Esophagus muscularis mucosa (tissue), 4 donors: ENCODE results near the gene DAPK1. TPM values are rescaled to one million over a fixed set of nuclear protein-coding genes. Genes with fewer than 3 reads are reported as not detected.

ENCODE experiments used
- DNase-seq: peaks from one replicate; pipeline ENCODE4 v3.0.0-alpha.2; 2017; ENCODE audit errors: extremely low spot score
- H3K27ac ChIP-seq, 4 donors: fragments of 200-600 bp; sonication (generic); replicated peaks in 1 of 4; 1 replicate in 3 of 4; 2 replicates in 1 of 4; pipeline ENCODE4 v1.5.1; 2016 to 2019; ENCODE audit warnings: mild to moderate bottlenecking in 1 of 4
- H3K27me3 ChIP-seq, 4 donors: fragments of 200-600 bp; sonication (generic); one replicate each; pipeline versions ENCODE4 v1.5.1 to v1.6.0; 2016 to 2019
- H3K36me3 ChIP-seq, 4 donors: fragments of 200-600 bp; sonication (generic); one replicate each; pipeline ENCODE4 v1.5.1; 2016 to 2019
- H3K4me1 ChIP-seq, 4 donors: fragments of 200-600 bp; sonication (generic); one replicate each; pipeline ENCODE4 v1.5.1; 2016 to 2019
- H3K4me3 ChIP-seq, 4 donors: fragments of 200-600 bp; sonication (generic); 1 replicate in 2 of 4; 2 replicates in 2 of 4; pipeline ENCODE4 v1.5.1; 2016 to 2019; ENCODE audit warnings: mild to moderate bottlenecking in 4 of 4, moderate library complexity in 1 of 4
- H3K9me3 ChIP-seq, 4 donors: fragments of 200-600 bp; sonication (generic); 1 replicate in 3 of 4; 2 replicates in 1 of 4; pipeline ENCODE4 v1.5.1; 2016 to 2019
- CTCF ChIP-seq, 3 experiments: fragments of 200-600 bp in 2 of 3; fragments of 450-650 bp in 1 of 3; sonication (generic) in 2 of 3; IDR thresholded peaks; one replicate each; pipeline ENCODE4 v1.5.1; 2017 to 2019; ENCODE audit warnings: antibody characterized with exemption in 3 of 3, mild to moderate bottlenecking in 2 of 3, moderate library complexity in 1 of 3
- EP300 ChIP-seq: sonication (generic); formaldehyde crosslinking; IDR thresholded peaks from one replicate; pipeline ENCODE4 v1.6.1; 2017; ENCODE audit warnings: antibody characterized with exemption
- POLR2A ChIP-seq: fragments of 450-650 bp; IDR thresholded peaks from one replicate; pipeline ENCODE4 v1.6.1; 2017; ENCODE audit warnings: antibody characterized with exemption, moderate library complexity, mild to moderate bottlenecking, low read depth
- POLR2AphosphoS5 ChIP-seq, 2 donors: sonication (generic); formaldehyde crosslinking; IDR thresholded peaks; one replicate each; pipeline ENCODE4 v1.6.1; 2017; ENCODE audit warnings: antibody characterized with exemption in 2 of 2
- WGBS: methylation state at CpG from one replicate; pipeline ENCODE4 v1.1.5; 2018; 5-methylcytosine and 5-hydroxymethylcytosine counted together
- intact Hi-C: fragments of 100-400 bp; cut with DNase I; formaldehyde crosslinking; loops from one replicate; pipeline ENCODE4 v1.15.1; 2023
- total RNA-seq, 4 donors: library from RNA; depleted of rRNA; stranded (reverse); fragments of >200 nt; gene quantifications; one replicate each; pipeline versions ENCODE4 v1.1.0 to v1.2.1, GENCODE V29; 2016

Gene DAPK1
- total RNA-seq, 4 donors from 2014 or later: 51.7 to 96.8 (median 80.7) TPM

GRCh38 chr9:87524061-87524460 lies 26.4 kb downstream of the DAPK1 start:
- intact Hi-C loops: no loop called here
- Histone ChIP-seq H3K27ac (peak overlapping the region in 1 of 4 donors; percentile 30), H3K9me3 (no peaks in the 10 kb centered on the region), H3K4me3 (no peak overlapping the region), H3K27me3 (no peaks in the 10 kb centered on the region), H3K4me1 (peaks cover 5 to 69% (median 63%) of the 10 kb centered on the region in 4 donors), H3K36me3 (no peaks in the 10 kb centered on the region)
- 80% methylated on average over 5 of the region's 5 CpGs for WGBS
- TF ChIP-seq CTCF (IDR thresholded peaks at IDR 0.05): no peak
- TF ChIP-seq POLR2A: no peak
- TF ChIP-seq POLR2AphosphoS5 (IDR thresholded peaks at IDR 0.05): no peak
- TF ChIP-seq EP300: no peak
- DNase-seq: peak; percentile 77

- Histone ChIP-seq H3K36me3 (no peaks in the 10 kb centered on the region), H3K27me3 (no peaks in the 10 kb centered on the region), H3K9me3 (no peaks in the 10 kb centered on the region), H3K4me1 (peaks cover 0 to 68% (median 63%) of the 10 kb centered on the region in 4 donors), H3K4me3 (no peak overlapping the region), H3K27ac (no peak overlapping the region)
- TF ChIP-seq POLR2AphosphoS5 (IDR thresholded peaks at IDR 0.05) (no peak), EP300 (no peak), POLR2A (no peak), CTCF (IDR thresholded peaks at IDR 0.05) (no peak)
- 83% methylated on average over 9 of the region's 9 CpGs for WGBS
- intact Hi-C loops: no loop called here
- DNase-seq: peak; percentile 60
Observed at GRCh38 chr9:87525546-87526303, 28.1 kb downstream of the DAPK1 start.

- no peaks in the 10 kb centered on the region for H3K27me3 ChIP-seq
- H3K9me3 ChIP-seq: no peaks in the 10 kb centered on the region
- peak; percentile 60 for DNase-seq
- peak overlapping the region; percentile 40 to 59 (median 54) for H3K27ac ChIP-seq
- intact Hi-C loops: no loop called here
- TF ChIP-seq POLR2A (no peak), POLR2AphosphoS5 (IDR thresholded peaks at IDR 0.05) (no peak), EP300 (no peak), CTCF (IDR thresholded peaks at IDR 0.05) (no peak)
- no peak overlapping the region for H3K4me3 ChIP-seq
- 60% methylated on average over 13 of the region's 13 CpGs for WGBS
- no peaks in the 10 kb centered on the region for H3K36me3 ChIP-seq
- peaks cover 0 to 80% (median 73%) of the 10 kb centered on the region in 4 donors for H3K4me1 ChIP-seq
Observed at GRCh38 chr9:87527211-87527916, 29.7 kb downstream of the DAPK1 start.

- H3K27me3 ChIP-seq: no peaks in the 10 kb centered on the region
- TF ChIP-seq POLR2A: no peak
- TF ChIP-seq EP300: no peak
- TF ChIP-seq POLR2AphosphoS5 (IDR thresholded peaks at IDR 0.05): no peak
- no peak for TF ChIP-seq CTCF (IDR thresholded peaks at IDR 0.05)
- H3K4me3 ChIP-seq: no peak overlapping the region
- intact Hi-C loops: no loop called here
- WGBS: 84% methylated on average over 6 of the region's 6 CpGs
- peak overlapping the region in 1 of 4 donors; percentile 32 for H3K27ac ChIP-seq
- H3K9me3 ChIP-seq: no peaks in the 10 kb centered on the region
- peaks cover 0 to 80% (median 72%) of the 10 kb centered on the region in 4 donors for H3K4me1 ChIP-seq
- H3K36me3 ChIP-seq: no peaks in the 10 kb centered on the region
- peak; percentile 70 for DNase-seq
Observed at GRCh38 chr9:87528969-87529368, 31.3 kb downstream of the DAPK1 start.
